OCI-LY3 (cell line): ENCODE measurements around the gene EMC1.
"Not testable (repeated sequence)": the region's sequence is repeated elsewhere in the genome, so short reads cannot be mapped to it uniquely, and the experiment has no call there.

Source experiments
- H2AFZ ChIP-seq: fragments of 200-600, 300-600 bp; shearing (Covaris generic); 2 replicates; pipeline ENCODE4 v1.6.0; 2014; ENCODE audit warnings: antibody characterized with exemption, low read depth, low read length
- H3K27ac ChIP-seq: fragments of 200-600, 300-600 bp; sonication (generic); 2 replicates; pipeline ENCODE4 v1.5.1; 2014; ENCODE audit warnings: mild to moderate bottlenecking, low read length, moderate library complexity, mixed read lengths
- H3K27me3 ChIP-seq: fragments of 200-600, 300-600 bp; sonication (generic); 2 replicates; pipeline ENCODE4 v1.6.1; 2014; ENCODE audit warnings: low read depth, low read length, mixed read lengths
- H3K36me3 ChIP-seq: fragments of 200-600, 300-600 bp; sonication (generic); replicated peaks from 2 replicates; pipeline ENCODE3; 2014; ENCODE audit warnings: low read depth, low read length, mixed read lengths
- H3K4me1 ChIP-seq: fragments of 300-600, 200-600 bp; sonication (generic); 2 replicates; pipeline ENCODE4 v1.6.1; 2014; ENCODE audit warnings: low read length, mixed read lengths
- H3K4me2 ChIP-seq: fragments of 200-600, 300-600 bp; sonication (generic); 2 replicates; pipeline ENCODE4 v1.6.1; 2014; ENCODE audit warnings: low read length, mixed read lengths
- H3K4me3 ChIP-seq: fragments of 300-600, 200-600 bp; sonication (generic); 2 replicates; pipeline ENCODE4 v1.5.1; 2014; ENCODE audit warnings: antibody characterized with exemption, mild to moderate bottlenecking, low read length, moderate library complexity
- H3K79me2 ChIP-seq: fragments of 300-600, 200-600 bp; shearing (Covaris generic); 2 replicates; pipeline ENCODE4 v1.6.1; 2014; ENCODE audit warnings: mild to moderate bottlenecking, low read length, mixed read lengths
- H3K9ac ChIP-seq: fragments of 300-600, 200-600 bp; shearing (Covaris generic); 2 replicates; pipeline ENCODE4 v1.6.0; 2014; ENCODE audit warnings: mild to moderate bottlenecking, low read length, moderate library complexity
- H3K9me3 ChIP-seq: fragments of 200-600, 300-600 bp; shearing (Covaris generic); 2 replicates; pipeline ENCODE4 v1.6.1; 2014; ENCODE audit warnings: low read length, mixed read lengths; ENCODE audit not compliant: insufficient read depth
- H4K20me1 ChIP-seq: fragments of 200-600, 300-600 bp; sonication (generic); 2 replicates; pipeline ENCODE4 v1.6.1; 2016; ENCODE audit warnings: low read length, mixed read lengths; ENCODE audit not compliant: insufficient read depth
- CTCF ChIP-seq: fragments of 200-600, 300-600 bp; sonication (generic); IDR thresholded peaks from 2 replicates; pipeline ENCODE4 v1.5.1; 2014; ENCODE audit warnings: antibody characterized with exemption, low read length, low read depth
- EZH2phosphoT487 ChIP-seq: fragments of 200-600 bp; shearing (Covaris generic); IDR thresholded peaks from 2 replicates; pipeline ENCODE4 v1.6.1; 2018; ENCODE audit warnings: antibody characterized with exemption, mixed run types, low read depth

EMC1 gene

GRCh38 chr1:19287436-19288185 lies 36.3 kb upstream of the EMC1 start:
- H3K4me2 ChIP-seq, result no peak overlapping the region
- no peak overlapping the region for H3K9ac ChIP-seq
- H3K36me3 ChIP-seq, result no peaks in the 10 kb centered on the region
- H3K9me3 ChIP-seq, result no peaks in the 10 kb centered on the region
- no peaks in the 10 kb centered on the region for H4K20me1 ChIP-seq
- H3K4me1 ChIP-seq, result no peaks in the 10 kb centered on the region
- H3K27ac ChIP-seq, result no peak overlapping the region
- H3K79me2 ChIP-seq, result no peaks in the 10 kb centered on the region
- no peaks in the 10 kb centered on the region for H3K27me3 ChIP-seq
- no peak overlapping the region for H3K4me3 ChIP-seq
- H2AFZ ChIP-seq, result no peak overlapping the region
- no peak for TF ChIP-seq CTCF
- no peak for TF ChIP-seq EZH2phosphoT487

- not testable (repeated sequence) for H3K27me3 ChIP-seq, H3K4me1 ChIP-seq, H3K9me3 ChIP-seq, H2AFZ ChIP-seq, H3K4me3 ChIP-seq, H3K79me2 ChIP-seq, H3K36me3 ChIP-seq, H3K4me2 ChIP-seq, H3K9ac ChIP-seq, H4K20me1 ChIP-seq, H3K27ac ChIP-seq
These were observed 34.5 kb upstream of the EMC1 start for GRCh38 chr1:19285807-19286206.

GRCh38 chr1:19285366-19285765 lies 34.0 kb upstream of the EMC1 start:
- not testable (repeated sequence) for H3K4me3 ChIP-seq, H3K4me2 ChIP-seq

DNA sequence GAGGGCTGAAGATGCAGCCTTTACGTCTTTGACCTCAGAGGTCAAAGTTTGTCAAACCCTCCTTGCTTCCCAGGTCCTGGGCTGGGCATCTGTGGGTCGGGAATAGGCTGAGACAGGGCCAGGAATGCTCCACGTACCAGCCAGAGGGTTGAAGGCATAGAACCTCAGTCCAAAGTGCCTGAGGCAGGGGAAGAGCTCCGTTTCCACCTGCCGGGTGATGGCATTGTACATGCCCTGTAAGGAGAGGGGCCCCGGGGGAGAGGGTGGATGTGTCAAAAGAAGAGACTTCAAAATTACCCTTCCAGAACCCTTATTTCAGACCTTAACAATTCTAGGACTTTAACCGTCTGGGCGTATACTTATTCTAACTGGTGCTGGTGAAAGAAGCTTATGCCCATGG lies 33.6 kb upstream of the EMC1 start:
- H3K4me2 ChIP-seq, result no peak overlapping the region
- no peaks in the 10 kb centered on the region for H3K27me3 ChIP-seq
- H3K9me3 ChIP-seq, result no peaks in the 10 kb centered on the region
- no peaks in the 10 kb centered on the region for H4K20me1 ChIP-seq
- no peaks in the 10 kb centered on the region for H3K79me2 ChIP-seq
- H2AFZ ChIP-seq, result no peak overlapping the region
- no peak for TF ChIP-seq CTCF
- no peak for TF ChIP-seq EZH2phosphoT487
- no peaks in the 10 kb centered on the region for H3K36me3 ChIP-seq
- no peak overlapping the region for H3K27ac ChIP-seq
- H3K9ac ChIP-seq, result no peak overlapping the region
- H3K4me3 ChIP-seq, result no peak overlapping the region
- no peaks in the 10 kb centered on the region for H3K4me1 ChIP-seq

More at GRCh38 chr1:19285366-19285765, 34.0 kb upstream of the EMC1 start:
- H3K27ac ChIP-seq, H3K4me1 ChIP-seq, H2AFZ ChIP-seq, H4K20me1 ChIP-seq, H3K36me3 ChIP-seq, H3K9me3 ChIP-seq, H3K79me2 ChIP-seq, H3K27me3 ChIP-seq, H3K9ac ChIP-seq: not testable (repeated sequence)

- H2AFZ ChIP-seq, result no peak overlapping the region
- no peaks in the 10 kb centered on the region for H3K79me2 ChIP-seq
- TF ChIP-seq EZH2phosphoT487 (no peak), CTCF (no peak)
- H3K4me3 ChIP-seq, result no peak overlapping the region
- H3K4me1 ChIP-seq, result no peaks in the 10 kb centered on the region
- H3K27ac ChIP-seq, result no peak overlapping the region
- no peak overlapping the region for H3K9ac ChIP-seq
- H3K4me2 ChIP-seq, result no peak overlapping the region
- H4K20me1 ChIP-seq, result no peaks in the 10 kb centered on the region
- H3K27me3 ChIP-seq, result no peaks in the 10 kb centered on the region
- H3K36me3 ChIP-seq, result no peaks in the 10 kb centered on the region
- no peaks in the 10 kb centered on the region for H3K9me3 ChIP-seq
These were observed 32.6 kb upstream of the EMC1 start for GRCh38 chr1:19283891-19284290.
